Glomerular endothelial cell (primary cell): ENCODE results near the gene BARD1. TPM values are rescaled to one million over a fixed set of nuclear protein-coding genes. Genes with fewer than 3 reads are reported as not detected.
"Not testable (repeated sequence)": the region's sequence is repeated elsewhere in the genome, so short reads cannot be mapped to it uniquely, and the experiment has no call there.

Experiments
- DNase-seq: peaks from one replicate; pipeline ENCODE4 v3.0.0-alpha.2; 2011; ENCODE audit warnings: low read depth, low spot score; ENCODE audit errors: extremely low read depth
- total RNA-seq: library from RNA; depleted of rRNA; stranded (reverse); fragments of >200 nt; gene quantifications from 2 replicates; pipeline ENCODE4 v1.2.3, GENCODE V29; 2015

Gene BARD1
- total RNA-seq, 1 donor from 2014 or later: 4.7 TPM

DNA sequence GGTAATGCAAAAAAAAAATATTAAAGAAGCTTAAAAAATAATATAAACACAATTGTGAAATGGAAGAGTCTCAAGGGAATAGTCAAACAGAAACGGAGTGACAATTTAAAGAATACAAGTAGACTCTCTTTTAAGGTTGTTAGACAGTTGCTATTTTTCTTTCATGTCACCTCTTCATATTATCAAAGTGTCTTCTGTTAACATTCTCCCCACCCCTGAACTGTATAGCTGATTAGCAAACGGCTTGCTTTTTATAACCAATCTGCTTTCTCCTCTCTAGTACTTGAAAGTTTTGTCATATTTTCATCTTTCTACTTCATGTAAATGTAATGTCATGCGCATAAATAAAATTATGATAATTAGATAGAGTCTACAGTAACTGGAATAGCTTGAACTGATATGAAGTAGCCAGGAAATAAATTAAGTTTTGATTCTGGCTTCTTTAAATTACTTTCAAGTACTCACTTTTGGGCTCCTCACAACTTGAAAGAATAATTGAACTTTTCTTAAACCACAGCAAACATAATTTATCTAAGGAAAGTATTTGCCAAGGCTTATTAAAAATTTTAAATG, 37.0 kb downstream of the BARD1 start:
- no peak for DNase-seq

- DNase-seq: no peak
These were observed 44.3 kb downstream of the BARD1 start for GRCh38 chr2:214765180-214765579.

- DNase-seq: no peak
These were observed 56.0 kb downstream of the BARD1 start for GRCh38 chr2:214753455-214753854.

GRCh38 chr2:214750529-214750928, 59.0 kb downstream of the BARD1 start:
- DNase-seq: no peak

DNA sequence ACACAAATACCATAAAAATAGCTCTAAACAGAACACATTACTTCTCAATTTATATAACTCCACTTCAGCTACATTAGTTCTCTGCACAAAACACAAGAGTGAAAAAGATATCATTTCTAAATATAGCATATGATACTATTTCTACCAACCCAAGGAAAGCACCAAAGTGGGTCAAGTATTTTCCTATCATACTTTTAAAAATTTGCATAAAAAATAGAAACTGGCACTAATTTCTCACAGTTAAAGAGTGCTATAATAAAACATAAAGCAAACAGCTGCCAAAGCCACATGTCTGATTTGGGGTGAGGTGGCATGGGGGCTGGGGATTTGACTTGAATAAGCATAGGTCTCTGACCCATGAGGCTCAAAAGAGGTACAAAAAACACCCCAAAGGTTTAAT, 61.5 kb downstream of the BARD1 start:
- DNase-seq: no peak

DNA sequence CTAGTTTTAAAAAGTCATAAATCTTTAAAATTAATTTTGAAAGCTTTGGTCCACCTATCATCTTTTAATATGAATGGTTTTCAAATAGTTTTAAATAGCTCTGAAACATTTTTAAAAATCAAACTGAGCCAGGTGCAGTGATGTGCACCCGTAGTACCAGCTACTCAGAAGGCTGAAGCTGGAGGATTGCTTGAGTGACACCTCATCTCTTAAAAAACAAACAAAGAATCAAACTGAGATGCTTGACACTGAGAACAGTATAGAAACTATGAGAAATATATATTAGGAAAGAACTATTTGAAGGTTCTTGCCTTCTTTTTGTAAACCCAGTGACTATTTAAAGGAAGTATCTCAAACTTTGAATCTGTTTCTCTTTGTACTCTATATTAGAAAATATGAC, 67.4 kb downstream of the BARD1 start:
- no peak for DNase-seq

DNA sequence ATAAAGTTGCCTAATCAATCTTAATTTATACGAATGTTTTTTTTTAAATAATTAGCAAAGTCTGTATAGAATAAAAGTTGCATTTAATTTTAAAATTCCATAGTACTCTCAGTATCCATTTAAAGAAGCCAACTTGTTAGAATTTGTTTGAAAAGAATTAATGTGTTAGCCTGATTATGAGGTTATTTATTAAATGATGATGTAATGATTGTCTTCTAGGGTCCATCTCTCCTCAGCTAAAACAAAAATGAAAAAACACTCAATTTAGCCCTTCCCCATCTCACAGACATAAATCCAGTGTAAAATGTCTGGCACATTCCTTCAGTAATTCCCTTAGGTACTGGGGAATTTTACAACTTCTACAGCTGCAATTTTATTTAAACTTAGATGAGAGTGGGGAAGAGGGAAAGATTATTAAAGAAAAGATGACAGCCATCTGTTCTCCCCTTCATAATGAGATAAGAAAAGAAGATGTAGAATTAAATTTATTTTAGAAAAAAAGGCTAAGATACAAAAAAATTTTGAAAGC, 68.6 kb downstream of the BARD1 start:
- no peak for DNase-seq

GRCh38 chr2:214737188-214737587, 72.3 kb downstream of the BARD1 start:
- no peak for DNase-seq

GRCh38 chr2:214730800-214731407, 78.6 kb downstream of the BARD1 start:
- DNase-seq: no peak

DNA sequence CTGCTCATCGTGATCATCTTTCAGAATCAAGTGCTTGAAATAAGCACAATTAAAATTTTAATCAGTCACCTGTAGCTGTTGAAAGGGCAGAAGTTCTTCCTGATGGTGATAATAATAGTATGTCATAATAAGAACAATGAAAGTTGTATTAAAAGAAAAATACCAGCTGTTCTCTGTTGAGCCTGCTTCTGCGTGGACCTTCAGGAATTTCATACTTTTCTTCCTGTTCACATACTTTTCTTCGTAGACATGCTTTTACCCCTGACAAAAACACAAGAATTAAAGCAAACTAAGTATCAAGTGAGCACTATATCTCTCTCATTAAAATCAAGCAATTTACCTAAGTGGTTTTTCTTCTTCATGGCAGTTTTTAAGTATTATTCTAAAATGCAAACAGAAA, 79.2 kb downstream of the BARD1 start:
- DNase-seq: no peak

- no peak for DNase-seq
These were observed 84.7 kb downstream of the BARD1 start for GRCh38 chr2:214724741-214725140.

DNA sequence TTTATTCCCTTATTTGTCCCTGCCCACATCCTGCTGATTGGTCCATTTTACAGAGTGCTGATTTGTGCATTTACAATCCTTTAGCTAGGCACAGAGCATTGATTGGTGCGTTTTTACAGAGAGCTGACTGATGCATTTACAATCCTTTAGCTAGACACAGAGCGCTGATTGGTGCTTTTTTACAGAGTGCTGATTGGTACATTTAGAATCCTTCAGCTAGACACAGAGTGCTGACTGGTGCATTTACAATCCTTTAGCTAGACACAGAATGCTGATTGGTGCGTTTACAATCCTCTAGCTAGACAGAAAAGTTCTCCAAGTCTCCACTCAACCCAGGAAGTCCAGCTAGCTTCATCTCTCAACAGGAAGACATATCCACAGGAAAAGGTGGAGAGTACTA, 91.6 kb downstream of the BARD1 start:
- DNase-seq: not testable (repeated sequence)

DNA sequence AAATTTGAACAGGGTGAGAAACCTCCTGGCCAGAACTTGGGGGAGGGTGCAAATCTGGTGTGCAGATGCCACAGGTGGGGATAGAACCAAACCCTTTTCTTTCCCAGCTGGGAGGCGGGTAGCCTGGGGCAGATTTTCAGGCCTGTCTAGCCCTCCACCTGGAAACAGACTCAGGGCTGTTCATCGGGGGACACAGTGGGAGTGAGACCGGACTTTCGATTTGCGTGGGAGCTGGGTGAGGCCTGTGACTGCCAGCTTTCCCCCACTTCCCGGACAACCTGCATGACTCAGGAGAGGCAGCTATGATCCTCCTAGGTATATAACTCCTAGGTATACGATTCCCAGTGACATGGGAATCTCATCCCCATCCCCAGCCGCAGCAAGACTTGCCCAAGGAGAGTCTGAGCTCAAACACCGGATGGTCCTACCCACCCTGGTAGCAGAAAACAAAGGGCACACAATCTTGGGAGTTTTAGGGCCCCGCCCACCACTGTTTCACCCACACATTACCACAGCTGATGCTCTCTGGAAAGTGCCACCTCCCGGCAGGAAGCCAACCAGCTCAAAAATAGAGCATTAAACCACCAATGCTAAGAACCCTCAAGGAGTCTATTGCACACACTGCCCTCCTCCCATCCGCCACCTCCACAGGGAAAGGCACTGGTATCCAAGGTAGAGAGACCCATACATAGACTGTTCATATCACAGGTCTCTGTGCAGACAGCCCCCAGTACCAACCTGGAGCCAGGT, 92.5 kb downstream of the BARD1 start:
- DNase-seq: no peak

- no peak for DNase-seq
These were observed 94.5 kb downstream of the BARD1 start for GRCh38 chr2:214715025-214715424.

- no peak for DNase-seq
These were observed 96.2 kb downstream of the BARD1 start for GRCh38 chr2:214713080-214713830.

DNA sequence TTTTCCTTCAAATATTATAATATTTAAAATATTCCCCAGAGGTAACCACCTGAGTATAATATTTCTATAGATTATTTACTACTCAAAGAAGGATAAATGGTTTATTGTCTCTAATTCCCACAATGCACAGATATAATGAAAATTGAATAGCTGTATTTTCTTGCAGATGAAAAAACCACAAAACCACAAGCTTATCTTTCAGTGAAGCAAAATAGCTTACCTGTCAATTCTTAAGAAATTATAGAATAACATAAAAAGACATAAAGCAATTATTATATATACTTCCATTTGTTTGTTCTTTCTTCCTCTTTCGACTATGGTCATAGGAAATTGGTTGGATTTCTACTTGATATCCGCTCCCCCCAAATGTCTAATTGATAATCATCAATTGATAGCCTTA, 98.8 kb downstream of the BARD1 start:
- DNase-seq: no peak

GRCh38 chr2:214706986-214707385, 102.5 kb downstream of the BARD1 start:
- no peak for DNase-seq

DNA sequence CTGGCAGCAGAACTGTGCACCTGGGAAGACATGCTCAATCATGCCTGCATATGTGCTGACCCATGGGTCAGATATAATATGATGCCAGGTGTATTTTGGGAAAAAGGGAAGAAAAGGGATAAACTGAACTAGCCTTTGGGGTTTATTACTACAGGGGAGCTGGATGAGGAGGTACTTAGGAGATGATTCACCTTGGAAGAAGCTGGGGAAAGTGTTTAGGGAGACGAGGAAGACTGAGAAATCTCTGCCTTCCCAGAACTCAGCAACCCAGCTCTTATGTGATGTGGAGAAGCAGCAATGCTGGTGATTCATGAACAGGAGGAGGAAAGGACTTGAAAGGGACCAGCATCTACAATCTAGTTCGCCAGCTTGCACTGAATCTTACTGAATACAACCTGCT, 110.2 kb downstream of the BARD1 start:
- no peak for DNase-seq

GRCh38 chr2:214696681-214697080, 112.8 kb downstream of the BARD1 start:
- no peak for DNase-seq

- DNase-seq: peak; percentile 14
These were observed 113.7 kb downstream of the BARD1 start for GRCh38 chr2:214695789-214696188.

DNA sequence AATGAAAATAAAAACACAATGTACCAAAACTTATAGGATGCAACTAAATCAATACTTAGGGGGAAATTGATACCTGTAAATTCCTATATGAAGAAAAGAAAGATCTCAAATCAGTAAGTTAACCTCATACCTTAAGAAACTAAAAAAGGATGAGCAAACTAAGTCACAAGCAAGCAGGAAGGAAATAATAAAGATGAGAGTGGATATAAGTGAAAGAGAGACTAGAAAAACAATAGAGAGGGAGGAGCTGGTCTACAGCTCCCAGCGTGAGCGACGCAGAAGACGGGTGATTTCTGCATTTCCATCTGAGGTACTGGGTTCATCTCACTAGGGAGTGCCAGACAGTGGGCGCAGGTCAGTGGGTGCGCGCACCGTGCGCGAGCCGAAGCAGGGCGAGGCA, 125.9 kb downstream of the BARD1 start:
- not testable (repeated sequence) for DNase-seq
